HepG2 (cell line): ENCODE measurements around the gene GNAT2. TPM values are rescaled to one million over a fixed set of nuclear protein-coding genes. Genes with fewer than 3 reads are reported as not detected.

Source experiments
- ATAC-seq: fragments of 200-7000 bp; cut with Tn5 transposase; 3 replicates; pipeline ENCODE4 v1.9.1; 2020; ENCODE audit warnings: mild to moderate bottlenecking, moderate library complexity
- BruUV-seq: library from RNA; stranded (reverse); fragments of 400-500 nt; replicated peaks from 2 replicates; lab custom pipeline; 2021; lab: Mats Ljungman, UMichigan
- CTCF ChIA-PET: fragments of 300-600 bp; formaldehyde crosslinking; extraction: SDS; loops from one replicate; lab custom pipeline; 2021; ENCODE audit warnings: low total read pairs, inconsistent platforms, low intra/inter-chr PET ratio; lab: Yijun Ruan, JAX
- POLR2A ChIA-PET: fragments of 350-600 bp; sonication (Branson Sonifier 250); formaldehyde crosslinking; loops from one replicate; lab custom pipeline; 2020; ENCODE audit warnings: antibody characterized with exemption, inconsistent platforms; lab: Yijun Ruan, JAX
- DNase-seq: peaks from one replicate; pipeline ENCODE4 v3.0.0-alpha.2; 2015; ENCODE audit warnings: low spot score
- FAIRE-seq: peaks from 3 replicates; lab custom pipeline; 2011; peaks lifted over from hg19 to GRCh38; lab: Jason Lieb, UNC
- H2AFZ ChIP-seq: one replicate; pipeline ENCODE4 v1.6.1; 2011; ENCODE audit warnings: low read length, inconsistent platforms
- H3K27ac ChIP-seq: fragments of 300-600 bp; 3 replicates; pipeline ENCODE4 v1.8.0; 2011; ENCODE audit warnings: mixed run types, mild to moderate bottlenecking, mixed read lengths, low read length, inconsistent platforms; ENCODE audit not compliant: insufficient read depth; ENCODE audit errors: extremely low read length
- H3K27me3 ChIP-seq, 2 experiments: fragments of 200-600 bp in 1 of 2; 2 replicates in 1 of 2; 3 replicates in 1 of 2; pipeline versions ENCODE4 v1.6.0 to v1.8.0; 2011; ENCODE audit warnings: low read length in 2 of 2, mild to moderate bottlenecking in 2 of 2, moderate library complexity in 2 of 2, inconsistent platforms in 1 of 2; ENCODE audit not compliant: insufficient read depth in 2 of 2, control insufficient read depth in 1 of 2
- H3K36me3 ChIP-seq, 2 experiments: fragments of 200-600 bp in 1 of 2; replicated peaks in 1 of 2; 2 replicates in 1 of 2; 3 replicates in 1 of 2; pipeline versions ENCODE4 v1.5.1 to v1.8.0; 2011; ENCODE audit warnings: low read length in 2 of 2, inconsistent platforms in 1 of 2; ENCODE audit not compliant: insufficient read depth in 2 of 2, control insufficient read depth in 1 of 2
- H3K4me1 ChIP-seq: 2 replicates; pipeline ENCODE4 v1.5.1; 2012; ENCODE audit warnings: low read length, inconsistent platforms; ENCODE audit not compliant: insufficient read depth
- H3K4me2 ChIP-seq: 2 replicates; pipeline ENCODE4 v1.6.0; 2011; ENCODE audit warnings: low read depth, low read length, inconsistent platforms
- H3K4me3 ChIP-seq, 3 experiments: fragments of 200-600 bp in 1 of 3; sonication (generic), shearing (Covaris generic) in 1 of 3; replicated peaks in 1 of 3; 2 replicates each; pipeline ENCODE4 v1.5.1; 2011 to 2016; ENCODE audit warnings: low read length in 3 of 3, inconsistent platforms in 2 of 3, low read depth in 2 of 3, mild to moderate bottlenecking in 2 of 3, control low read depth in 1 of 3, mixed read lengths in 1 of 3; ENCODE audit not compliant: insufficient read depth in 1 of 3
- H3K79me2 ChIP-seq: one replicate; pipeline ENCODE4 v1.6.1; 2011; ENCODE audit warnings: low read length, inconsistent platforms; ENCODE audit not compliant: insufficient read depth
- H3K9ac ChIP-seq: 2 replicates; pipeline ENCODE4 v1.6.0; 2011; ENCODE audit warnings: mild to moderate bottlenecking, low read depth, low read length, inconsistent platforms; ENCODE audit not compliant: insufficient read depth
- H3K9me3 ChIP-seq: 2 replicates; pipeline ENCODE4 v1.5.1; 2012; ENCODE audit warnings: mild to moderate bottlenecking, low read length
- H4K20me1 ChIP-seq: 2 replicates; pipeline ENCODE4 v1.6.0; 2011; ENCODE audit warnings: inconsistent platforms, mild to moderate bottlenecking, low read length, moderate library complexity; ENCODE audit not compliant: insufficient read depth
- ELF3 ChIP-seq: IDR thresholded peaks from 2 replicates; pipeline ENCODE4 v1.6.1; 2016; ENCODE audit warnings: missing genetic modification reagents, missing compliant biosample characterization
- FLYWCH1 ChIP-seq: sonication (generic); formaldehyde crosslinking; IDR thresholded peaks from 2 replicates; pipeline ENCODE4 v1.8.1; 2023; ENCODE audit warnings: mild to moderate bottlenecking, missing genetic modification reagents
- RBFOX2 ChIP-seq: fragments of 200-400 bp; formaldehyde crosslinking; IDR thresholded peaks from 2 replicates; pipeline ENCODE4 v1.6.1; 2017; ENCODE audit warnings: low read depth, mild to moderate bottlenecking, low read length
- SIX4 ChIP-seq: sonication (generic); formaldehyde crosslinking; IDR thresholded peaks from 2 replicates; pipeline ENCODE4 v1.4.0; 2020; ENCODE audit warnings: missing genetic modification reagents
- SP5 ChIP-seq: IDR thresholded peaks from 2 replicates; pipeline ENCODE4 v1.6.1; 2016; ENCODE audit warnings: low read depth, borderline replicate concordance
- TARDBP ChIP-seq: sonication (generic); formaldehyde crosslinking; IDR thresholded peaks from 2 replicates; pipeline ENCODE4 v1.8.0; 2022; ENCODE audit warnings: mild to moderate bottlenecking, missing genetic modification reagents
- WGBS: methylation state at CpG from one replicate; pipeline ENCODE4 v1.1.6; 2017; ENCODE audit warnings: low lambda C conversion rate; 5-methylcytosine and 5-hydroxymethylcytosine counted together
- in situ Hi-C: cut with HindIII; loops from 2 replicates; pipeline ENCODE4 v1.10.0; 2017; ENCODE audit warnings: low pct_unique_long_range_greater_than_20kb; ENCODE audit not compliant: extremely low pct_ligation_motif_present
- intact Hi-C: fragments of 100-400 bp; cut with micrococcal nuclease; formaldehyde crosslinking; loops from one replicate; pipeline ENCODE4 v1.10.0; 2022; ENCODE audit not compliant: unreplicated experiment
- polyA plus RNA-seq, 8 experiments: library from polyadenylated mRNA; depleted of rRNA in 3 of 8; stranded (reverse) in 7 of 8; unstranded in 1 of 8; fragments of >200 nt; fragmentation: Illumina TruSeq in 4 of 8; extraction: Trizol in 4 of 8; gene quantifications; 2 replicates each; pipeline versions ENCODE4 v1.2.1 to v1.2.3, GENCODE V29; 2011 to 2016; ENCODE audit warnings: low read depth in 4 of 8, missing spikeins in 1 of 8, mixed read lengths in 1 of 8; ENCODE audit not compliant: insufficient read depth in 1 of 8
- total RNA-seq, 5 experiments: library from RNA; depleted of rRNA; stranded (reverse); fragments of >200 nt; fragmentation: Illumina TruSeq; extraction: Trizol; gene quantifications; 2 replicates each; pipeline ENCODE4 v1.2.3, GENCODE V29; 2016; ENCODE audit warnings: low read depth in 1 of 5
- TF ChIP-seq, protein P1 (sequence below): sonication (generic); formaldehyde crosslinking; IDR thresholded peaks from 2 replicates; pipeline ENCODE4 v1.4.0; 2020; ENCODE audit warnings: missing genetic modification reagents

The GNAT2 gene
- total and polyA plus RNA-seq, 2 of the 13 experiments (the other 11 are each of a cell fraction or from before 2014, with no cell fraction given): 0.08 to 0.20 TPM

DNA sequence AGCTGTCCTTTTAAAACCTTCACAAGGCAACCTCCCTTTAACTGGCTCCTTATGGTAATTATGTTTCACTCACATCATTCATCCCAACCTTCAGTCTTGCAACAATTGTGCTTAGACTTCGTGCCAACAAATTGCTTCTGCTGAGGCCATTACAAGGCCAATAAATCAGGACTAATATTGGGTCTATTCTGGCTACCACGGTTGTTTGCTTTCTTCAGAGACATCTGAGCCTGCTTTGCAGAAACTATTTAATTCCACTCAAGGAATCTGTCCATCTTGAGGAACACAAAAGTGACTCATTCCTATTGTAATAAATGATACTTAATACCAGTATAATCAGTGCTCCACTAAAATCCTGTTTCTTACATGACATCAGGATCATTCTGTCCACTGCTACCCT is 33.9 kb upstream of the GNAT2 start:
- no peak overlapping the region for H3K9ac ChIP-seq
- 24% methylated on average over 2 of the region's 2 CpGs for WGBS
- CTCF ChIA-PET: no interaction called here
- 0 out of 5 replicates have a peak, but pooled peaks cover 0 to 4% of the 10 kb centered on the region in 2 experiments for H3K27me3 ChIP-seq
- H3K9me3 ChIP-seq: no peaks in the 10 kb centered on the region
- TF ChIP-seq, protein P1, sequence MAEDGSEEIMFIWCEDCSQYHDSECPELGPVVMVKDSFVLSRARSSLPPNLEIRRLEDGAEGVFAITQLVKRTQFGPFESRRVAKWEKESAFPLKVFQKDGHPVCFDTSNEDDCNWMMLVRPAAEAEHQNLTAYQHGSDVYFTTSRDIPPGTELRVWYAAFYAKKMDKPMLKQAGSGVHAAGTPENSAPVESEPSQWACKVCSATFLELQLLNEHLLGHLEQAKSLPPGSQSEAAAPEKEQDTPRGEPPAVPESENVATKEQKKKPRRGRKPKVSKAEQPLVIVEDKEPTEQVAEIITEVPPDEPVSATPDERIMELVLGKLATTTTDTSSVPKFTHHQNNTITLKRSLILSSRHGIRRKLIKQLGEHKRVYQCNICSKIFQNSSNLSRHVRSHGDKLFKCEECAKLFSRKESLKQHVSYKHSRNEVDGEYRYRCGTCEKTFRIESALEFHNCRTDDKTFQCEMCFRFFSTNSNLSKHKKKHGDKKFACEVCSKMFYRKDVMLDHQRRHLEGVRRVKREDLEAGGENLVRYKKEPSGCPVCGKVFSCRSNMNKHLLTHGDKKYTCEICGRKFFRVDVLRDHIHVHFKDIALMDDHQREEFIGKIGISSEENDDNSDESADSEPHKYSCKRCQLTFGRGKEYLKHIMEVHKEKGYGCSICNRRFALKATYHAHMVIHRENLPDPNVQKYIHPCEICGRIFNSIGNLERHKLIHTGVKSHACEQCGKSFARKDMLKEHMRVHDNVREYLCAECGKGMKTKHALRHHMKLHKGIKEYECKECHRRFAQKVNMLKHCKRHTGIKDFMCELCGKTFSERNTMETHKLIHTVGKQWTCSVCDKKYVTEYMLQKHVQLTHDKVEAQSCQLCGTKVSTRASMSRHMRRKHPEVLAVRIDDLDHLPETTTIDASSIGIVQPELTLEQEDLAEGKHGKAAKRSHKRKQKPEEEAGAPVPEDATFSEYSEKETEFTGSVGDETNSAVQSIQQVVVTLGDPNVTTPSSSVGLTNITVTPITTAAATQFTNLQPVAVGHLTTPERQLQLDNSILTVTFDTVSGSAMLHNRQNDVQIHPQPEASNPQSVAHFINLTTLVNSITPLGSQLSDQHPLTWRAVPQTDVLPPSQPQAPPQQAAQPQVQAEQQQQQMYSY (CRISPR knock-in tag): no peak
- TF ChIP-seq FLYWCH1 (CRISPR knock-in tag): no peak
- TF ChIP-seq RBFOX2: no peak
- no peak for TF ChIP-seq SP5 (CRISPR knock-in tag)
- no peak for TF ChIP-seq SIX4 (CRISPR knock-in tag)
- TF ChIP-seq TARDBP: no peak
- no peak for TF ChIP-seq ELF3
- intact Hi-C loops: no loop called here
- in situ Hi-C loops: no loop called here
- FAIRE-seq (no peak), DNase-seq (no peak), ATAC-seq (no peak)
- no peak overlapping the region for H3K4me3 ChIP-seq
- H3K4me1 ChIP-seq: peaks cover 25% of the 10 kb centered on the region
- no peak overlapping the region for H3K27ac ChIP-seq
- POLR2A ChIA-PET: no interaction called here
- no peaks in the 10 kb centered on the region for H3K36me3 ChIP-seq
- H2AFZ ChIP-seq: no peak overlapping the region
- no TSS peak for BruUV-seq
- no peaks in the 10 kb centered on the region for H3K79me2 ChIP-seq
- no peak overlapping the region for H3K4me2 ChIP-seq
- no peaks in the 10 kb centered on the region for H4K20me1 ChIP-seq
